ENCODE data around the gene PDCL3. TPM values are rescaled to one million over a fixed set of nuclear protein-coding genes. Genes with fewer than 3 reads are reported as not detected.

The PDCL3 gene
- total RNA-seq, 2 donors from 2014 or later, result 20.7 to 21.4 TPM

DNA sequence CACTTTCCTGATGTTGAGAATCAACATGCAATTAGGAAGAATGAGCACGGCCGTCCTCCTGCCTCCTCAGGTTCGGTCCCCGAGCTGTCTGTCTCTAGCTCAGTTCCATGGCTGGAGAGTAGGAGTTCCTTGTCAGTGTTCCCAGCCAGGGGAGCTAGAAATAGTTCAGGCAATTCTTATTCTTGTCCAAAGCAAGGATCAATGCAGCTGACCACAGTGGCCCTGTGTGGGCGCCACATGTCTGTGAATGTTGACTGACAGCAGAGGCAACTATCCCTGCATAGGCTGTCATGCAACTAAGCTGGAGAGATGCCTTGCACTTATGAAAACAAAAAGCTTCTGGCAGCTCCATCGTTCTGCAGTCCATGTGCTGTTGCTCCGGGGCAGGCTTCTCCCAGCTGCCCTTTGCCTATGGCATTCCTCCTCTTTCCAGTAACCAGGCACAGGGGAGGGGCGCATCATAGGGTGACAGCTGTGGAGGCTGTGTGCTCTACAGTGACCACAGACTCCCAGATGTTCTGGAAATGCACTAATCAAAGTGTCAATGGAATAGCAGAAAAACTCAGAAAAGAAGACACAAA lies 58.7 kb downstream of the PDCL3 start:
- Histone ChIP-seq H3K4me3 (no peak overlapping the region), H3K9me3 (no peaks in the 10 kb centered on the region), H3K27me3 (no peaks in the 10 kb centered on the region), H3K4me1 (no peaks in the 10 kb centered on the region), H3K27ac (no peak overlapping the region), H3K9ac (ENCODE audit: low read depth in 2 of 2, low read length in 2 of 2) (no peak overlapping the region), H3K36me3 (no peaks in the 10 kb centered on the region)
- intact Hi-C loops (cut with DNase I), result no loop called here
- TF ChIP-seq CTCF (IDR thresholded peaks at IDR 0.05), result no peak
- no peak for DNase-seq

- Histone ChIP-seq H3K9ac (ENCODE audit: low read depth in 2 of 2, low read length in 2 of 2) (no peak overlapping the region), H3K4me3 (no peak overlapping the region), H3K27me3 (no peaks in the 10 kb centered on the region), H3K9me3 (no peaks in the 10 kb centered on the region), H3K4me1 (no peaks in the 10 kb centered on the region), H3K36me3 (no peaks in the 10 kb centered on the region), H3K27ac (no peak overlapping the region)
- TF ChIP-seq CTCF (IDR thresholded peaks at IDR 0.05), result no peak
- DNase-seq, result no peak
- intact Hi-C loops (cut with DNase I), result no loop called here
Measured at GRCh38 chr2:100623033-100623715, 60.4 kb downstream of the PDCL3 start.

- Histone ChIP-seq H3K9ac (ENCODE audit: low read depth in 2 of 2, low read length in 2 of 2) (no peak overlapping the region), H3K4me1 (no peaks in the 10 kb centered on the region), H3K27ac (no peak overlapping the region), H3K27me3 (no peaks in the 10 kb centered on the region), H3K9me3 (no peaks in the 10 kb centered on the region), H3K36me3 (no peaks in the 10 kb centered on the region), H3K4me3 (no peak overlapping the region)
- intact Hi-C loops (cut with DNase I), result no loop called here
- no peak for TF ChIP-seq CTCF (IDR thresholded peaks at IDR 0.05)
- no peak for DNase-seq
Measured at GRCh38 chr2:100623930-100624329, 61.1 kb downstream of the PDCL3 start.

GRCh38 chr2:100624536-100624935 lies 61.7 kb downstream of the PDCL3 start:
- intact Hi-C loops (cut with DNase I), result no loop called here
- no peak overlapping the region for H3K27ac ChIP-seq
- H3K9me3 ChIP-seq, result no peaks in the 10 kb centered on the region

GRCh38 chr2:100625717-100626116 lies 62.9 kb downstream of the PDCL3 start:
- no peak for TF ChIP-seq CTCF (IDR thresholded peaks at IDR 0.05)
- intact Hi-C loops (cut with DNase I), result no loop called here
- H3K4me3 ChIP-seq, result no peak overlapping the region
- no peak overlapping the region for H3K9ac ChIP-seq (ENCODE audit: low read depth in 2 of 2, low read length in 2 of 2)
- no peaks in the 10 kb centered on the region for H3K9me3 ChIP-seq
- DNase-seq, result no peak
- no peak overlapping the region for H3K27ac ChIP-seq
- H3K27me3 ChIP-seq, result no peaks in the 10 kb centered on the region
- H3K36me3 ChIP-seq, result no peaks in the 10 kb centered on the region
- H3K4me1 ChIP-seq, result no peaks in the 10 kb centered on the region

More at GRCh38 chr2:100624536-100624935, 61.7 kb downstream of the PDCL3 start:
- no peaks in the 10 kb centered on the region for H3K4me1 ChIP-seq
- no peak for DNase-seq
- no peaks in the 10 kb centered on the region for H3K27me3 ChIP-seq
- H3K36me3 ChIP-seq, result no peaks in the 10 kb centered on the region
- H3K9ac ChIP-seq (ENCODE audit: low read depth in 2 of 2, low read length in 2 of 2), result no peak overlapping the region
- H3K4me3 ChIP-seq, result no peak overlapping the region
- no peak for TF ChIP-seq CTCF (IDR thresholded peaks at IDR 0.05)

Other genes starting within 250 kb of the PDCL3 start
- gene LONRF2, start 240.5 kb upstream of the PDCL3 start, total RNA-seq, result 1 to 10 TPM in 1 of 2 donors, under 1 TPM in 1; 0.17 to 1.7 TPM
- 1 to 10 TPM in 1 of 2 donors, under 1 TPM in 1; 0.44 to 1.6 TPM for gene CHST10, start 145.3 kb upstream of the PDCL3 start, total RNA-seq
- not detected for gene NMS, start 92.5 kb upstream of the PDCL3 start, total RNA-seq